Astrocyte (in vitro differentiated cells and primary cell): ENCODE data around the gene REPS1.

Experiments
- EZH2 ChIP-seq: IDR thresholded peaks from 2 replicates; pipeline ENCODE4 v1.6.1; 2012; ENCODE audit warnings: mild to moderate bottlenecking, low read length, inconsistent platforms; ENCODE audit not compliant: insufficient read depth
- TF ChIP-seq, protein P1 (sequence below): IDR thresholded peaks from 2 replicates; pipeline ENCODE4 v1.5.1; 2011; ENCODE audit warnings: low read depth, mild to moderate bottlenecking, inconsistent platforms, low read length, moderate library complexity; ENCODE audit not compliant: insufficient read depth

GRCh38 chr6:138970159-138970558 is 17.9 kb downstream of the REPS1 start:
- TF ChIP-seq, protein P1, sequence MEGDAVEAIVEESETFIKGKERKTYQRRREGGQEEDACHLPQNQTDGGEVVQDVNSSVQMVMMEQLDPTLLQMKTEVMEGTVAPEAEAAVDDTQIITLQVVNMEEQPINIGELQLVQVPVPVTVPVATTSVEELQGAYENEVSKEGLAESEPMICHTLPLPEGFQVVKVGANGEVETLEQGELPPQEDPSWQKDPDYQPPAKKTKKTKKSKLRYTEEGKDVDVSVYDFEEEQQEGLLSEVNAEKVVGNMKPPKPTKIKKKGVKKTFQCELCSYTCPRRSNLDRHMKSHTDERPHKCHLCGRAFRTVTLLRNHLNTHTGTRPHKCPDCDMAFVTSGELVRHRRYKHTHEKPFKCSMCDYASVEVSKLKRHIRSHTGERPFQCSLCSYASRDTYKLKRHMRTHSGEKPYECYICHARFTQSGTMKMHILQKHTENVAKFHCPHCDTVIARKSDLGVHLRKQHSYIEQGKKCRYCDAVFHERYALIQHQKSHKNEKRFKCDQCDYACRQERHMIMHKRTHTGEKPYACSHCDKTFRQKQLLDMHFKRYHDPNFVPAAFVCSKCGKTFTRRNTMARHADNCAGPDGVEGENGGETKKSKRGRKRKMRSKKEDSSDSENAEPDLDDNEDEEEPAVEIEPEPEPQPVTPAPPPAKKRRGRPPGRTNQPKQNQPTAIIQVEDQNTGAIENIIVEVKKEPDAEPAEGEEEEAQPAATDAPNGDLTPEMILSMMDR: no peak
- no peak for TF ChIP-seq EZH2
